ENCODE measurements around the gene RGS9BP.
A peak's percentile ranks its signal among the peaks of the same experiment; 100 is the strongest.

The RGS9BP gene

GRCh38 chr19:32675720-32676185 is at the start of gene RGS9BP:
TSS of gene RGS9BP (plus strand) at chr19:32675848. CDS start at chr19:32676264, 416 bp downstream.
- H3K4me3 ChIP-seq (ENCODE audit: low read depth, low read length): peak within 1 kb of the TSS; percentile 83

GRCh38 chr19:32626969-32627368 is 48.7 kb upstream of the RGS9BP start:
- TF ChIP-seq CTCF (IDR thresholded peaks at IDR 0.05; ENCODE audit: borderline replicate concordance, insufficient read depth, low read depth, low read length): no peak
- H3K4me3 ChIP-seq (ENCODE audit: low read depth, low read length): no peak overlapping the region

More at GRCh38 chr19:32675720-32676185, at the start of gene RGS9BP:
- TF ChIP-seq CTCF (IDR thresholded peaks at IDR 0.05; ENCODE audit: borderline replicate concordance, insufficient read depth, low read depth, low read length): no peak

- no peak for TF ChIP-seq CTCF (IDR thresholded peaks at IDR 0.05; ENCODE audit: borderline replicate concordance, insufficient read depth, low read depth, low read length)
- H3K4me3 ChIP-seq (ENCODE audit: low read depth, low read length): no peak overlapping the region
Observed at GRCh38 chr19:32627714-32628270, 47.9 kb upstream of the RGS9BP start.

GRCh38 chr19:32630338-32630737 is 45.3 kb upstream of the RGS9BP start:
- TF ChIP-seq CTCF (IDR thresholded peaks at IDR 0.05; ENCODE audit: borderline replicate concordance, insufficient read depth, low read depth, low read length): no peak

GRCh38 chr19:32631381-32631780 is 44.3 kb upstream of the RGS9BP start:
- H3K4me3 ChIP-seq (ENCODE audit: low read depth, low read length): no peak overlapping the region
- no peak for TF ChIP-seq CTCF (IDR thresholded peaks at IDR 0.05; ENCODE audit: borderline replicate concordance, insufficient read depth, low read depth, low read length)

More at GRCh38 chr19:32630338-32630737, 45.3 kb upstream of the RGS9BP start:
- no peak overlapping the region for H3K4me3 ChIP-seq (ENCODE audit: low read depth, low read length)

- H3K4me3 ChIP-seq (ENCODE audit: low read depth, low read length): no peak overlapping the region
- TF ChIP-seq CTCF (IDR thresholded peaks at IDR 0.05; ENCODE audit: borderline replicate concordance, insufficient read depth, low read depth, low read length): no peak
Observed at GRCh38 chr19:32637480-32637879, 38.2 kb upstream of the RGS9BP start.

- no peak for TF ChIP-seq CTCF (IDR thresholded peaks at IDR 0.05; ENCODE audit: borderline replicate concordance, insufficient read depth, low read depth, low read length)
- no peak overlapping the region for H3K4me3 ChIP-seq (ENCODE audit: low read depth, low read length)
Observed at GRCh38 chr19:32638625-32639024, 37.0 kb upstream of the RGS9BP start.
